Inflammatory macrophage treated with lipopolysaccharide for 1 hour (primary cell): ENCODE data around the gene ZNF511.

Source experiments
- DNase-seq, 2 donors: peaks; one replicate each; pipeline ENCODE4 v3.0.0-alpha.2; 2020 to 2022

ZNF511 gene

DNA sequence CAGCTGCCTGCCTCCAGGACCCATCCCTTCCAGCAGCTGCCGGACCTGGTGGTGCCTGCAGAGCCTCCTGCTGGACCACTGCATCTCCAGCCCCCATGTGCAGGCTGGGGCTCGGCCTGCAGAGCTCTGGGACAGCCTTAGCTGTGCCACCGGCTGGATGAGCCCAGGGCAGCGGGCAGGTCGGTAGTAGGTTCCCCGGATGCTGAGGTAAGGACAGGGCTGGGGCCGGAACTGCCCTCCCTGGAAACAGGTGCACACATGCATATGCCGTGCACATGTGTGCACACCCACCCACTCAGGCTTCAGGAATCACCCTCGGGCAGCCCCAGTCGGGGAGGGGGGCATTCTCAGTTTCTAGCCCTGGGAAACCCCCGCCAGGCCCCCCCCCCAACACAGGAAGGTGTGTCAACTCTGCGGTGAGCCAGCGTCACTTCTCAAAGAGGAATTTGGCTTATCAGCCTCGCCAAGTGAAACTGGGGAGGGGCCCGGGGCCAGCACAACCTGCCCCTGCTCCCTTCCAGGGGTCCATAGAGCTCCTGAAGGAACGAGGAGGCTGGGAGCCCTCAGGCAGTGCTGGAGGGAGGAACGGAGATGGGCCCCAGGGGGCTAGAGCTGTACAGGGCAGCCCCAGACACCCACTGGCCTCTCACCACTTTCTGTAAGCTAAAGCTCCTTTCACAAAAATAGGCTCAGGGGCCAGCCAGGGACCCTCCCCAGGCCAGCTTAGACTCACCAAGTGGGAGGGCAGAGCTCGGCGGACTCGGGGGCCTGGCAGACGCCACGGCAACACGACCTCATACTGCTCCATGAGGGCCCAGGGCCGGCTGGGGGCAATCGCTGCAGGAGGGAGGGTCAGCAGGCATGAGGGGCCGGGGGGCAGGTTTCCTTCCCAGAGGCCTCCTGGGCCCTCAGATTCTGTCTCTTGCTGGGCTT, 33.7 kb upstream of the ZNF511 start:
- peak in 1 of 2 donors; percentile 15 for DNase-seq

DNA sequence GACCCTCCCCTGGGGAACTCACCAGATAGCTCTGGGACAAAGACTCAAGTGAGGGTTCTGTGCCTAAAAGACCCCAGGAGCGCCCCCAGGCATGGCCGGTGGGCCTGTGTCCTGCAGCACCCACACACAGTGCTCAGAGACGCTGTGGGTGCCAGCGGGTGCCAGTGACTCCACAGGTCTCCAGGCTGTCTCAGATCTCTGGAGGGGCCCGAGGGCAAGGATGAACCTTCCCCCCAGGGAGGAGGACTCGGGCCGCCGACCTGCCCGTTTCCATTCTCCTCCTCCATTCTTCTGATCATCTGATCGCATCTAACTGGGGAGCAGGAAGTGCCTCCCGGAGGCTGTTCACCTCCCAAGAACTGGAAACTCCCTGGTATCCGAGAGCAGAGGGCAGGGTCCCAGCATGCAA, 33.0 kb upstream of the ZNF511 start:
- DNase-seq, result no peak

DNA sequence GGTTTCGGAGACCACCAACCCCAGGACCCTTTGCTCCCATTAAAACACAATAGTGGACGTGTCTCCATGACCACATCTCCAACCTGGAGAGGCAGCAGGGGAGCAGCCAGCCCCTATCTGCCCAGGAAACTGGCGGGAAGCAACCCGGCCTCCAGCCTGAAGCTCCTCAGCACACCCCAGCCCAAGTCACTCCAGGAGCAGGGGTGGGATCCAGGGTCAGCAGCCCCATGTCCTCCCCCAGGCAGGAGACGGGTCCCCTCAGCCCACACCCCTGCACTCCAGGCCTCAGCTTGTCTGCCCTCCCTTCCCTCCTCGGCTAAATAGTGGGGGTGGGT, 32.6 kb upstream of the ZNF511 start:
- DNase-seq, result no peak

DNA sequence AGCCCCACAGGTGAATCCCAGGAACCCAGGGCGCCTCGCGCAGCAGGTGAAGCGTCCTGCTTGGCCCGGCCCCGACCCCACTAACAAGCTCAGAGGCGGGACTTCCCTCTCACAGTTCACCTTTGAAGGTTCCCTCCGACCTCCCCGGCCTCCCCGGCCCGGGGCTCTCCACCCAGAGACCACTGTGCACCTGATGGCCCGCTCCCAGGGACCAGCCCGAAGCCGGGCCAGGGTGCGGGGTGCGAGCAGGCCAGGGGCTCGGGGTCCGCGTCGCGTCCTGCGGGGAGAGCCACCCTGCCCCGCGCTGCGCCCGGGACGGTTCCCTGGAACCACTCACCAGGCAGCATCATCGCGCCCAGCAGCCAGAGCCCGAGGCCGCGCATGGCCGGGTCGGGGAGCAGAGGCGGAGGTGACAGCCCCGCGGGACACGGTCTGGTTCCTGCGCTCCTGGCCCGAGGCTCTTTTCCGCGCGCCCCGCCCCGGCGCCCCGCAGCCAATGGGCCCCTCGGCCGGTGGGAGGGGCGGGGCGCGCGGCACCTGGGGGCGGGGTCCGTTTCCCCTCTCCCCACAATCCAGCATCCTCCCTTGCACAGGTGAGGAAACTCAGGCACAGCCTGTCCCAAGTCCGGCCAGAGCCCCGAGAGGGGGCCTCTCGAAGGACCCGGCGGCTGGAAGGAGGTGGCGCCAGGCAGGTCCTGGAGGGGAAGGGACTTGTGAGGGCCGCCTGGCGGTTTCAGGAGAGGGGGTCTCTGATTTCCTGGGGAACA, 32.1 kb upstream of the ZNF511 start, which contains the start of gene ADAM8:
ADAM8 (minus strand) TSS at position 434 of the 767 bp plus-strand sequence; CDS start at position 383, 51 bp downstream.
- DNase-seq, result no peak

DNA sequence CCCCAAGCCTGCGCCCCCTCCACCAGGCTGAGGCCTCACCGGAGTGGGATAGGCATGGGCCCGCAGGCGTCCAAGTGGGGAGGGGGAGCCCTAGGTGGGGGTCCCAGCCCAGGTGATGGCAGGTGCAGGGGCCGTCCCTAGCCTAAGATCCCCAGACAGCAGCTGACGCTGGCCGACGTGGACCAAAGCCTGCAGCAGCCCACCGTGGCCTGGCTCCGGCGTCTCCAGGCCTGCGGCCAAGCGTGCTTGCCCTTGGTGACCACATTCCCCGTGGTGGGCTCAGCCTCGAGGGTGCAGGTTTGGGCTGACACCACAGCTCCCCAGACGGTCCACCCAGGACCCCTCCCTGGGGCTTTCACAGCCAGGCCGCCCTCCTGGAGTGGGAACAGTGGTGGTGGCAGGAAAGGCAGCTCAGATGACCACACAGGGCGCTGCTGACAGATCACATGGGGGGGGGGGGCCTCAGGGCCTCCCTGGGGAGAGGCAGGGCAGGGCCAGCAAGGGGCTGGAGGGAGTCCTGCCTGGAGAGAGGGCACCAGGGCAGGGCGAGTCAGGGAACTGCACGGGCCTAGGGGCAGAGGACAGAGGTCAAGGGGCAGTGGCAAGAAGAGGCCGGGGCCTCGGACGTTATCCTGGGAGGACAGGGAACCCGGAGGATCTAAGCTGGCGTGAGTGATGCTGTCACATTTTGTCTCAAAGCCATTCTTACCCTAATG, 31.3 kb upstream of the ZNF511 start:
- no peak for DNase-seq

DNA sequence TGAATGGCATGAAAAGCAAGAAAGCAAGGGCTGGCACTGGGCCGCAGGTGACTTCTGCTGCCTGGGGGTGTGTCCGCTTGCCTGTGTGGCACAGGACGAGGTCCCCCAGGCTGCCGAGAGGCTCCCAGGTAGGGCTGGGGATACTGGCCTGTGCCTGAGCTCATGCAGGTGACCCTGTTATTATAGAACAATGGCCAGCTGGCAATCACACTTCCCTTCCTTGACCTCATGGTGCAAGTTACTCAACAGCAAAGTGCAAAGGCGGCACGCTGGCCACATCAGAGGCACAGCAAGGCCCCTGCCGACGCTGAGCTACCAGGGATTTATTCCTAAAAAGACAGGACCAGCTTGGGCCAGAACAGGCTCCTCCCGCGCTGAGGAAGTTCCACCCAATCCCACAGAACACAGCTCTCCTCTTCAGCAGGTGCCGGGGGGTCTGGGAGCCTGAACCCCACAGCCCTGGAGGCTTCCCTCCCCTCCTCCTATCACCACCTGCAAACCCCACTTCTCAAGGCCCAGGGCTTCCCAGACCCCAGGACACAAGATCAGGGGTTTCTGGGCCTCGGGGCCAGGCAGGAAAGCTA, 30.6 kb upstream of the ZNF511 start:
- DNase-seq, result peak; percentile 24 to 43

DNA sequence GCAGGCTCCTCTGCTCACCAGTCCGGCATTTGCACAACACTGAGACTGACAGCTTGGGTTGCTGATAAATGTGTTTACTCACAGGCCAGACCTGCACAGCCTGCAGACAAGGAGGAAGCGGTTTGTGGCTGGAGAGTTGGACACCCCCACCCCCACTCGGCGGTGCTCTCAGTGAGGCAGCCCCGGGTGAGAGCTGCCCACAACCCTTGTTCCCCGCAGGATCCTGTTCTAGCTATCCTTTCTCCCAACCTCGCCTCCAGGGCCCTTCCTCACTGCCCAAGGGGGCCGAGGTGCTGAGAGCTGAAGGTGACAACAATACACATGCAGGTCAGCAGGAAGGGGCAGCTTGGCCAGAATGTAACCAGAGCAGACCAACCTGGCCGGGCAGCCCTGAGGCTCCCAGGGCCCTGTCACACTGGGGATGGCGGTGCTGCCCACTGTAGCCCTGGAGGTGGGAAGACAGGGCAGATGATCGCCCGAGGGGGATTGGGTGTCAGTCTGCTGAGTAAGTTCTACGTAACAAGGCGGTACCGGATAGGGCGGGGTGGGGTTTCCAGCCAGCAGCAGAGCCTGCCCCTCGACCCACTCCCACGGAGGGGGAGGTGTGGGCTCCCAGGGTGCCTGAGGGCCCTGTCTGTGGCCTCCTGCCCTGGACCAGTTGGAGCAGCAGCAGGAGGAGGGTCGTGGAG, 30.0 kb upstream of the ZNF511 start:
- DNase-seq, result peak; percentile 59 to 71

DNA sequence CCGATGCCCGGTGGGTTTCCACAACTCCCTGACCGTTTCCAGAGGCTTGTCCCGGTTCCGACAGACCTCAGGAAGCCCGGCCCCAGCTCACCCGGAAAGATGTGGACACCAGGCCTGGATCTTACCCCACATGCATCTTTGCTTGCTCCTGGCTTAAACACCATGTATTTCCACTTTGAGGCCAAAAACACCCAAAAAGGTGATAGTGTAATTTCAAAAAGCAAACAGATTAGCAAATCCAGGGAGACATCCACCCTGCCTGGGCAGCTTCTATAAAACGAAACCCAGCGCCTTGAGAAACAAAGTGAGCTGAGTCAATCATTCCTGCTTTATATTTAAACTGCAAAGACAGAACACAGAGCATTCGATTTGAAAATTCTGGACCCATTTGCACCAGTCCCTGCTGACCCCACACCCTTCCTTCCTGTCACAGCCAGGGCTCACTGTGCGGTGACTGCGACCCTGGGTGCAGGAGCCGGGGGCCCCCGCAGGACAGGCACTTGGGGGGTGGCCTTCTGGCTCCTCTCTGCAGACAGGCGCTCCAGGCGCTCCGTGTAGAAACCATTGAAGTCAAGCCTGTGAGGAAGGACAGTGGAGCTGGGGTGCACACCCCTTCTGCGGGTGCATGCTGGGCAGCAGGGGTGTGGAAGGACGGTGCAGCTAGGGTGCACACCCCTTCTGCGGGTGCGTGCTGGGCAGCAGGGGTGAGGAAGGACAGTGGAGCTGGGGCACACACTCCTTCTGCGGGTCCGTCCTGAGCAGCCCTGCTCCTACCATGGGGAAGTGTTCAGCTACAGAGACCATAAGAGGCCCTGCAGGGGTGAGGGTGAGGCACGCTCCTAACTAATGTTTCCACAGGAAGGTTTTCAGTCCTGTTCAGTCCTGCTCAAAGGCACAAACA, 29.1 kb upstream of the ZNF511 start:
- peak in 1 of 2 donors; percentile 33 for DNase-seq

DNA sequence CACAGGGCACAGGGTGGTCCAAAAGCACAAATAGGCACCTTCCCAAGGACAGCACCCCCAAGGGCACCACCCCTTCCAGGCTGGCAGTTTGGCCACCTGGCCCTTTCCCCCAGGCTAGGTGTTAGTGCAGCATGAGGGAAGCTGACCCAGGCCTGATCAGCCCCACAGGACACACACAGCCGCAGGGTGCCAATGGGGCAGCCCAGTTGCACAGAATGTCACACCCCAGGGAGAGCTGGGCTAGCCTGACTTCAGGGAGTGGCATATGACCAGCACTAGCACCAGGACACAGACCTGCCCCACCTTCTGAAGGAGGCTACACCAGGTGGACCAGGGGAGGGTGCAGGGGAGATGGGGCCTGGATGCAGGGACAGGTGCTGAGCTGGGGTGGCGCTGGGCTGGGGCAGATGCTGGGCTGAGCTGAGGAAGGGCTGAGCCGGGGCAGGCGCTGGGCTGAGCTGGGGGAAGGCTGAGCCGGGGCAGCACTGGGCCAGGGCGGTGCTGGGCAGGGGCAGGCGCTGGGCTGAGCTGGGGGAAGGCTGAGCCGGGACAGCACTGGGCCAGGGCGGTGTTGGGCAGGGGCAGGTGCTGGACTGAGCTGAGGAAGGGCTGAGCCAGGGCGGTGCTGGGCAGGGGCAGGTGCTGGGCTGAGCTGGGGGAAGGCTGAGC, 28.2 kb upstream of the ZNF511 start:
- no peak for DNase-seq

DNA sequence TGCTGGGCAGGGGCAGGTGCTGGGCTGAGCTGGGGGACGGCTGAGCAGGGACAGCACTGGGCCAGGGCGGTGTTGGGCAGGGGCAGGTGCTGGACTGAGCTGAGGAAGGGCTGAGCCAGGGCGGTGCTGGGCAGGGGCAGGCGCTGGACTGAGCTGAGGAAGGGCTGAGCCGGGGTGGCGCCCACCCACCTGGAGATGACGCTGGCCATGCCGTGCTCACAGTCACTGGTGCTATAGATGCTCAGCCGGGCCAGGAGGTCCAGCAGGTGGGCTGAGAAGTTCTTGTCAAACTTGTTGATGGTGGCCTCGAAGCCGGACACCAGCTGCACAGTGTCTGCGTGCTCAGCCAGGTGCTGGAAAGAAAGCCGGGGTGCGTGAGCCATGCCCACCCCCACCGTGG, 27.6 kb upstream of the ZNF511 start:
- no peak for DNase-seq

DNA sequence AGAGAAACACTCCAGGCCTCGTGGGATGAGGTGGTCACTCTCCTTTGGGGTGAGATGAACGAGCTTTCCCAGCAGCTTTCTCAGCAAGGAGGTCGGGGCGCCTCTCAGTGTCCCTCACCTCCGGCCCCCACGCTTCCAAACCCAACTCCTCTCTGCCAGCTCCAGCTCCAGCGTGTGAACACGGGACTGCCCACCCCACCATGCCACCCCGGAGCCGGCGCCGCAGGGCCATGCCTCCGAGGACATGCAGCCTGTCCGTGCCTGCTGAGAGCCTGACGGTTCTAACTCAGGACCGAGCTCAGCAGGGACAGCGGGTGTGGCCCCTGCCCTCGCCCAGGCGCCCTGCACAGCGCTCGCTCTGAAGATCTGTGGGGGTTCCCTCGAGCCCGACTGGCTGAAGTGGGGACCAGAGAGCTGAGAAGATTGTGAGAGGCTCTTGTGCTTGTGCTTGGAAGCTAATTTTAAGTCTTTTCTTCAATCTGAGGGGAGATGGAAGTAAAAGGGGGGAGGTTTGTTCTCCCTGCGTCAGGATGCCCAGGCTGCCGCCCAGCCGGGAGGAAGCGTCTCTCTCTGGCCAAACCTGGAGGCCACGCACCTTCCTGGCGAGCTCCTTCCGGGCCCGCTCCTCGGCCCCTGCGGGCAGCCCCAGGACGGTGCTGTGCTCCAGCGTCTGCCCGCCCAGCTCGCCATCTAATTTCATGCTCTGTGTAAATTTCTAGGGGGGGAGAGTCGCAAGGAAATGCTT, 26.9 kb upstream of the ZNF511 start:
- DNase-seq, result no peak

DNA sequence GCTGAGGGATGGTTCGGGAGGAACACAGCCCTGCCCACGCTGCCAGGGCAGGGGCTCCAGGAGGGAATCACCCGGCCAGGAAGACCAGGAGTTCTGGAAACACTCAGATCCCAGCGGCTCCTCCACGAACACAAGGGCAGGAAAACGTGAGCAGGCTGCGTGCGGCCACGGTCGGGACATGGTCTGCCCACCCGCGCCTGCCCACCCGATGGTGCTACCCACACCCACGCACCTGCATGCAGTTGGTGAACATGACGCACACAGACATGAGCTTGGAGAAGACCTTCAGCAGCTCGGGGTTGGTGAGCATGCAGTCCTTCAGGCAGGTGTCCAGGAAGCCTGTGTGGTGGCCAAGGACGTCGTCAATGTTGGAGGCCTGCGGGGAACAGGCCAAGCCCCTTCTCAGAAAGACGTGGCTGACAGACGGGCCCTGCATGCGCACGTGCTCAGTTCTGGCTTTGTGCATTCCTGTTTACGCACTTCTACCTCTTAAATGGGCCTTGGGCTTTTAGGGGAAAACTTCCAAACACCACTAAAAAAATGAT, 25.8 kb upstream of the ZNF511 start:
- DNase-seq, result no peak

DNA sequence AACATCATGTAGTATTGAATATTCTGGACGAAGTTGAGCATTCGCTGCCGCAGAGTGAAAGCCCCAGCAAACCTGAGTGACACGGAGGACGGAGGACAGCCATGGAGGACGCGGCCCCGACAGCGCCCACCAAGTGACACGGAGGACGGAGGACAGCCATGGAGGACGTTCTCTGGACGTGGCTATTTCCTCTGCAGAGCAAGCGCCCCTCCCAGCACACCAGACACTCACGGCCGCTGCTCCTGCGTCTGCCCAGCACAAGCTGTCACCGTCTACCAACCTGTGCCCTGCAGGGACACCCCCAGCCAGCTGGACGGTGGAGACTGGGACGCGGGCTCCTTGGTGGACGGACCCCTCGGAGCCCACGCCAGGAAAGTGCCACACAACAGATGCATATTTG, 24.8 kb upstream of the ZNF511 start:
- DNase-seq, result no peak

DNA sequence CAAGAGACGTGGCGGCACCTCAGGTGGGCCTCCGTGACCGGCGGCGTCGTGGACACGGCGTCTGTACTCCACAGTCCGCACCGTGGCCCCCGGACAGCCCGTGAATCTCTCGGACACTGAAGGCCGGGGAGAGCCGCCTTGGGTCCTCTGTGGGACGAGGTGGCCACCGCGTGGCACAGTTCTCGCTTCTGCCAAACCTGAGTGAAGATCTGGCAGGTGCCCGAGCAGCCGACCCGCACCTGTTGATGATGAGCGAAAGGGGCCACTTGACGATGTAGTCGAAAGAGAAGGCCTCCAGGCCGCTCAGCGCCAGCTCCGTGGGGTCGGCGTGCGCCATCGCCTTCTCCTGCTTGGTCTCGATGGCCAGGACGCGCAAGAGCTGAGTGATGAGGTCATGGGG, 23.5 kb upstream of the ZNF511 start:
- DNase-seq, result no peak

DNA sequence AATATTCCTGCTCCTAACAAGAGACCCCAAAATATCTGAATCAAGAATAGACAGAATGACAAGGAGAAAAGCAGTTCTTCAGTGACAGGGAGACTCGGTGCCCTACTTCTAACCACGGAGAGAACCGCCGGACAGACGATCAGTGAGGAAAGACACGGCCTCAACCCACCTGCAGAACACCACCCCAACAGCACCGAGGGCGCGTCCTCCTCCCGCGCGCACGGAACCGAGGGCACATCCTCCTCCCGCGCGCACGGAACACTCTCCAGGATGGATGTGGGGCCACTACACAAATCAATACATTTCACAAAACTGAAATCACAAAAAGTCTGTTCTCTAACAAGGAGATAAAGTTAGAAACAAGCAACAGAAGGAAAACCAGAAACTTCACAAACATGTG, 22.3 kb upstream of the ZNF511 start:
- DNase-seq, result no peak

DNA sequence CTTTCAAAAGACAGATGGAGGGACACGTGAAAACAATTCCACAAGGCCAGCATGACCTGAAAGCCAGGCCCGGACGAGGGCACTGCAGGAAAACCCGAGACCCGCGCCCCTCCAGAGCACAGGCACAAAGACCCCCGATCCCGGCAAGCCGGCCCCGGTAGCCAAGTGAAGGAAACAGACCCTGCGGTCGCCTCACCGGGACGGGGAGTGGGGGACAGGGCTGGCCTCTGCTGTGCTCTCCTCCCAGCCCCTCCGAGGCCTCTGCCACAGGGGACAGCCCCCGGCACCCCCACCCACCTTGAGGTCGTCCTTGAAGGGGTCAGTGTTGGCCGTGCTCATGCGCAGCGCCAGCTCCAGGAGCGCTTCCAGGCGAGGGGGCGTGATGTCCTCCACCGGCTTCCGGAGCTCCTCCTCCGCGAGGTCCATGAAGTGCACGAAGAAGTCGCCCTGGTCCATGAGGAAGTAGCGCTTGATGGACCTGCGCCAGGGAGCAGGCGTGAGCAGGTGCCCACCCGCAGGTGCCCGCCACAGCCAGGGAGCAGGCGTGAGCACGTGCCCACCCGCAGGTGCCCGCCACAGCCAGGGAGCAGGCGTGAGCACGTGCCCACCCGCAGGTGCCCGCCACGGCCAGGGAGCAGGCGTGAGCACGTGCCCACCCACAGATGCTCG, 20.7 kb upstream of the ZNF511 start:
- no peak for DNase-seq

DNA sequence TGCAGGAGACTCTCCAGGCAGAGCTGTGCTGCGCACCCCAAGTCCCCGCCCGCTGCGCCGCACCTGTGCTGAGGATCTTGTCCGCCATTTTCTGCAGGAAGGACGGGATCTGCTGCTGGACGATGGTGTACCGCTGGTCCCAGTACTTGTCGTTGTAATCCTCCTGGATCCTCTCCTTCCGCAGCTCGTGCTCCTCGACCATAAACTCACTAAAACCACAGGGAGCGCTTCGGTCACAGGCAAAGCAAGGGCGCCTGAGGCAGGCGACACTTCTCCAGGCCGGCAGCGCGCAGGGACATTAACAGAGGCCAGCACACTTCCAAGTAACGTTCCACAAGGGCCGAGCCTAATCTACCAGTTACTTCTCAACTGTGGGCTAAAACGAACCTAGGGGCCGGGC, 19.0 kb upstream of the ZNF511 start:
- DNase-seq, result no peak

DNA sequence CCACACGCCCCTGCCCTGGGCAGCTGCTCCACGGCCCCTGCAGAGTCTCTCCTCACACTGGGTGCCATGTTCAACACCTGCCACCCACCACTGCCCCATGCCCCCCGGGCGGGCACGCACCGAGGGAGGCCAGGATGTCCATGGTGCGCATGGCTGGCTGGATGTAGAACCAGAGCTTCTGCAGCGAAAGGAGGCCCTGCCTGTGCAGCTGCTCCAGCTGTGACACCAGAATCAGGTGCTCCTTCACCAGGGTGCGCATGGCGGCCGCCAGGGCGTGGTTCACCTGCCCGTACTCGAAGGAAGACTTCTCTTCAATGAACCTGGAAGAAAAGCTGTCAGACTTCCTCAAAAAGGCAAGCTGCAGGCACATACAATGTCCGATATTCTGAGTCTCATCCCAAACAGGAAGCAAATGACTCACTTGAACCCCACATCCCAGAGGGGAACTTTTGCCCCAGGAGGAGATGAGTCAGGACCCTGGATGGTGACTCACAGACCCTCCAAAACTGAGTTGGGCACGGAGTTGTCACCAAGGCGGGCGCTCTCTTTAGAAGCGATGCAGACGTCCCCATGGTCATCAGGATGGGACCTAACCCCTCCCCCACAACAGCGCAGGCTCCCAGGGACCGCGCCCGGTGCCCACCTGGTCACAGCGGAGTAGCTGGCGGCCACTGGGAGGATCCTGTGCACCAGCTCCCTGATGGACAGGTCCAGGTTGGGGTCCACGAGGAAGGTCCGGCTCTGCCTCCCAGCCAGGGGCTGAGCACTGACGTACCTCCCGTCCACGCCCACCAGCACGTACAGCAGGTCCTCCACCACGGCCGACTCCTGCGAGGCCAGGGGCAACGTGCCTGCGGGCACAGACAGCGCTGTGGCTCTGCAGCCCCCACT, 15.6 kb upstream of the ZNF511 start:
- DNase-seq, result peak; percentile 90 to 94
